HG02678 (cell line): ENCODE results near the gene MFAP5.
"Not testable (repeated sequence)": the region's sequence is repeated elsewhere in the genome, so short reads cannot be mapped to it uniquely, and the experiment has no call there.

Source experiments
- ATAC-seq: cut with Tn5 transposase; IDR thresholded peaks from one replicate; pipeline ENCODE4 v1.9.1; 2021; ENCODE audit warnings: mild to moderate bottlenecking, moderate library complexity; ENCODE audit not compliant: unreplicated experiment

The MFAP5 gene

GRCh38 chr12:8635342-8636006 is 27.2 kb downstream of the MFAP5 start:
- ATAC-seq = not testable (repeated sequence)

- ATAC-seq = no peak
Observed at GRCh38 chr12:8630131-8630530, 32.5 kb downstream of the MFAP5 start.

GRCh38 chr12:8629486-8630033 is 33.1 kb downstream of the MFAP5 start:
- ATAC-seq = peak; percentile 94

- ATAC-seq = no peak
Observed at GRCh38 chr12:8628731-8629130, 33.9 kb downstream of the MFAP5 start.

GRCh38 chr12:8624750-8625149 is 37.9 kb downstream of the MFAP5 start:
- ATAC-seq = not testable (repeated sequence)

GRCh38 chr12:8622646-8623045 is 40.0 kb downstream of the MFAP5 start:
- ATAC-seq = no peak

- no peak for ATAC-seq
Observed at GRCh38 chr12:8615206-8615605, 47.4 kb downstream of the MFAP5 start.

- not testable (repeated sequence) for ATAC-seq
Observed at GRCh38 chr12:8613881-8614280, 48.7 kb downstream of the MFAP5 start.

GRCh38 chr12:8612629-8613028 is 50.0 kb downstream of the MFAP5 start, which contains the start of gene AICDA:
Gene AICDA, minus strand, starts transcription at chr12:8612859. Its CDS starts 92 bp downstream, at chr12:8612767.
- ATAC-seq = peak; percentile 34

- no peak for ATAC-seq
Observed at GRCh38 chr12:8609061-8609570, 53.5 kb downstream of the MFAP5 start.

GRCh38 chr12:8606890-8607289 is 55.7 kb downstream of the MFAP5 start:
- ATAC-seq = no peak

GRCh38 chr12:8605057-8605456 is 57.6 kb downstream of the MFAP5 start:
- ATAC-seq = no peak

- ATAC-seq = no peak
Observed at GRCh38 chr12:8603856-8604255, 58.8 kb downstream of the MFAP5 start.

GRCh38 chr12:8603286-8603685 is 59.3 kb downstream of the MFAP5 start:
- ATAC-seq = no peak

- ATAC-seq = no peak
Observed at GRCh38 chr12:8596561-8596960, 66.1 kb downstream of the MFAP5 start.
